GM12864 (cell line): ENCODE data around the gene ATF3.
A peak's percentile ranks its signal among the peaks of the same experiment; 100 is the strongest.

Source experiments
- DNase-seq: peaks from one replicate; pipeline ENCODE4 v3.0.0-alpha.2; 2011; ENCODE audit warnings: low read depth
- H3K4me3 ChIP-seq: 2 replicates; pipeline ENCODE4 v1.5.1; 2011; ENCODE audit warnings: mild to moderate bottlenecking, low read depth, low read length, control low read depth
- TF ChIP-seq, protein P1 (sequence below): IDR thresholded peaks from 2 replicates; pipeline ENCODE4 v1.5.1; 2011; ENCODE audit warnings: low read depth, mild to moderate bottlenecking, moderate library complexity, low read length, control low read depth, inconsistent platforms; ENCODE audit errors: missing control alignments

ATF3 gene

DNA sequence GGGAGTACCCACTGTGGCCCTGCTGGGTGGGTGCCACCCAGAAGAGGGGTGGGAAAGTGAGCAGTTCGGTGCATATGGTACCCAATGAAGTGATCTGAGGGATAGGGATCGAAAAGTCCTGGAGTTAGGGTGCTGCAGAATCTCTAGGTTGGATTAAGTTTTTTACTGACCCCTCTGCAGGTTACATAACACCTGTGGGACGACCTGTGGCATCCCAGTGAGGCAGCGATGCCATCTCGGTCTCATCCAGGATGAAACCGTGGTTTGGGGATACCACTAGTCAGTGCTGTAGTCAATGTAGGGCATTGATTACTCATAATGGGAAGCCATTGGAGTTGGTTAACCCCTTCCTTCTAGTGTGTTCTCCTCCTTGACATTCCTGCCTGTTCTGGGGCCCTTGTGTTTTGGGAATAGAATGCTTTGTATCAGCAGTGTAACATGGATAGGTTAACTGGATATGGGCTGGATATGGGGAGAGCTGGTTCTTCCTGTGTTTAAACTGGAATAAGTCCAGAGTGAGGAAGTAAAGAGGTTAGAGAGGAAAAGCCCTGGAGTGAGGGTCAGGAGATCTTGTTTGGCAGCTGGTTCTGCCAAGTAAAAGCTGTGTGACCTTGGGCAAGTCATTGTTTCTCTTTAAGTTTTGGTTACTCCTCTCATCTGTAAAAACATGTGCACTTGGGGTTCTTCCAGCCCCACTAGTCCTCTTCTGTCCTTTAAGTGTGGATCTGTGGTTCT is 42.8 kb upstream of the ATF3 start:
- no peak overlapping the region for H3K4me3 ChIP-seq
- DNase-seq: no peak
- TF ChIP-seq, protein P1, sequence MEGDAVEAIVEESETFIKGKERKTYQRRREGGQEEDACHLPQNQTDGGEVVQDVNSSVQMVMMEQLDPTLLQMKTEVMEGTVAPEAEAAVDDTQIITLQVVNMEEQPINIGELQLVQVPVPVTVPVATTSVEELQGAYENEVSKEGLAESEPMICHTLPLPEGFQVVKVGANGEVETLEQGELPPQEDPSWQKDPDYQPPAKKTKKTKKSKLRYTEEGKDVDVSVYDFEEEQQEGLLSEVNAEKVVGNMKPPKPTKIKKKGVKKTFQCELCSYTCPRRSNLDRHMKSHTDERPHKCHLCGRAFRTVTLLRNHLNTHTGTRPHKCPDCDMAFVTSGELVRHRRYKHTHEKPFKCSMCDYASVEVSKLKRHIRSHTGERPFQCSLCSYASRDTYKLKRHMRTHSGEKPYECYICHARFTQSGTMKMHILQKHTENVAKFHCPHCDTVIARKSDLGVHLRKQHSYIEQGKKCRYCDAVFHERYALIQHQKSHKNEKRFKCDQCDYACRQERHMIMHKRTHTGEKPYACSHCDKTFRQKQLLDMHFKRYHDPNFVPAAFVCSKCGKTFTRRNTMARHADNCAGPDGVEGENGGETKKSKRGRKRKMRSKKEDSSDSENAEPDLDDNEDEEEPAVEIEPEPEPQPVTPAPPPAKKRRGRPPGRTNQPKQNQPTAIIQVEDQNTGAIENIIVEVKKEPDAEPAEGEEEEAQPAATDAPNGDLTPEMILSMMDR: no peak

DNA sequence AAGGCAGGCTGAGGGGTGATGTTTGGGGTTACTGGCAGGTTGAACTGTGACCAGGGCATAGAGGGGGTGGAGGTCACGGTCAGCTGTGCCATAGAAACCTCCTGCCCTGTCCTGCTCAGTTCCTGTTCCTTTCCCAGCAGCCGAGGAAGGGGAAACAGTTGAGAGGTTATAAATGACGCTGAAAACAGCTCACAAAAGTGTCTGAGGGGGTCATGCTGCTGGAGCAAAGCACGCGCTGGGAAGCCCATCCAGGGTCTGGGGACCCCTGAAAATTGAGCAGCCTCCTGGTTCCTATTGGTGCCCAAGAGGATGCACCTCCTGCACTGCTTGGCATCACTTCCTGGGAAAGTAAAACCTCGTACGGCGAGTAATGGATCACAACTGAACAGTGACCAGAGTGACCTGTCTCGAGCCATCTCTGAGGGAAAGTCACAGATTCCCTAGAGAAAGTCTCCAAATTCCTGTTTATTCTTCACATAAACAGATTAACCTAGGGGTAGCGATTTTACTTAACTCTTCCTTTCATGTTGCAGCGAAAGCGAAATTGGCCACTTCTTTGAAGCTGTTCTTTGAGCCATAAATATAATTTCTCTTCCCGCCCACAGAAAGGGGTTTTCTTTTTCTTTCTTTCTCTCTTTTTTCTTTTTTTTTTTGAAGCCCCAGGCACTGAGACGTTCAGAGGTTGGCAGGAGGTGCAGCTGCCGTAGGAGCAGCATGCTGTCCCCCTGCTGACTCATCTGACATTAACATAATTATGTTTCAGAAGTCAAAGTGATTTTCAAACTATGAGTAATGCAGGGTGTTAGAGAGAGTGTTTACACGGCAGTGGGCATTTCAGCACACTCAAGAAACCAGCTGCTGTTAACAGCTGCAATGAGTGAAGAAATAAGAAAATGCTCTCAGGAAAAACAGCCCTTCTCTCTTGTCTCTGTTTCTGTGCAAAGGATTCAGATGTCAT is 41.8 kb upstream of the ATF3 start:
- TF ChIP-seq, protein P1: no peak
- DNase-seq: peak; percentile 87
- peak overlapping the region; percentile 55 for H3K4me3 ChIP-seq

DNA sequence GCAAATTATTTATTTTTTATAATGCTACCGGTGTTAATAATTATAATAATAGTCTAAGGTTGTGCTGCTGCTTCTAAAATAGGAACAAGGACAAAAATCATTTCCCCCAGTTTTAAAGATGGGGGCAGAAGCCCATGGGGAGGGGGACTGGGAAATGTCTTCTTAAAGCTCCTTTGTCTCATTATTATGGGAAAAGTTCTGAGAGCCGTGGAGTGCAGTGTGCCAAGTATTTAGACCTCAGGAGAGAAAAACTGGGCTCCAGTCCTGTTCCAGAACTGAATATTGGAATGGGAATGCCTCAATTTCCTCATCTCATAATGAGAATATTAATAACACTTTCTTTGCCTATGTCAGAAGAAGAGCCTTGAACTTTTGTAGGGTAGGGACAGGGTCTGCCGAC is 40.9 kb upstream of the ATF3 start:
- DNase-seq: no peak
- TF ChIP-seq, protein P1: no peak
- H3K4me3 ChIP-seq: no peak overlapping the region; the same call in 1 of the 2 replicates

DNA sequence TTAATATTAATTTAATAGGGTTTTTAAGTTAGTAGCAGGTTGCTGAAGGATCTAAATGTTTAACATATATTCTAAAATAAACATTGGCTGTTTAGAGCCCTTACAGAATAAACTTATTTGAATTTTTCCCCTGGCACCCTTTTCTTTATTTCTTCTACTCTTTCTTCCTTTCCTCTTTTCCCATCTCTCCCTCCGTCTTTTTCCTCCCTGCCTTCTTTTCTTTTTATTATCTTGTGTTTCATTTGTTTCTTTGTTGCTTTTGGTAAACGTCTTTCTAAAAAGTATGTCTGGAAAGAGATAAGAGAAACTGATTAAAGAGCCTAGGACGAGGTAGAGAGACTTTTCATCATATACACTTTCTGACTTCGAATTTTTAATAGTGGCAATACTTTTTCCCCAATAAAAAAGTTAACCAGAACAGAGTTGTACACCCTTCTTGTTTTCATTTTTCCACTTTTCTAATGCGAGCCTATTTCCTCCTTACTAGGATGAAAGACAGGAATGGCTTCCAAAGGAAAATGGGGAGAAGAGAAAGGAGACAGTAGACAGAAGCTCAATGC is 39.5 kb upstream of the ATF3 start:
- TF ChIP-seq, protein P1: no peak
- H3K4me3 ChIP-seq: no peak overlapping the region
- no peak for DNase-seq

DNA sequence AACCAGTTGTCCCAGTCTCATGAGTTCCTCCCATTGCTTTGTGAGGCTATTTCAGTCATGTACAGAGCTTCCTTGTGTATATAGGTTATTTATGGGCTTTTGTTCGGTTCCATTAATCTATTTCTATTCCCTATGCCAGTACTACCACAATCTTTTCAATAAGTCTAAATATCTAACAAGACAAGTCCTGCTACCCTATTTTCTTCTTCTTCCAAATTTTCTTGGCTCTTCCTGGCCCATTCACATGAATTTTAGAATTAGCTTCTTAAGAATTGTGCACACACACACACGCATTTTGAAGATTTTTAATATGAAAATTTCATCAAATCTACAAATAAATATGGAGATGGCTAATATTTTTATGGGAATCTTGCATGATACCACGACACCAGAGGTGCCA is 33.8 kb upstream of the ATF3 start:
- TF ChIP-seq, protein P1: no peak
- no peak overlapping the region for H3K4me3 ChIP-seq
- no peak for DNase-seq

DNA sequence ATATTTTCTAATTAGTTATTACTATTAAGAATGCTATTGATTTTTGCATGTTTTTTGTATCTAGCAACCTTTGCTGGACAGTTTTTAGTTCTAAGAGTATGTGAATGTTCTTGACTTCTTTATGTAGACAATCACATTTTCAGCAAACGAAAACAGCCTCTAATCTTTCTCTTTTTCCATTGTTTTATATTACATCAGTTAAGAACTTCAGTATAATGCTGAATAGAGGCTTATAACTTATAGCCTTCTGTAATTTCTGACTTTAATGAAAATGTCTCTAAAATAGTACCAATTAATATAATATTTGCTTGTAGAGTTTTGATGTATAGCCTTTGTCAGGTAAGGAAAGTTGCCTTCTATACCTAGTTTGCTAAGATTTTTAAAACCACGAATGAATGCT is 33.2 kb upstream of the ATF3 start:
- TF ChIP-seq, protein P1: no peak
- DNase-seq: no peak
- H3K4me3 ChIP-seq: no peak overlapping the region
